GM21576 (cell line): Measurements from ENCODE around the gene ERN1.

ENCODE experiments used
- ATAC-seq: cut with Tn5 transposase; IDR thresholded peaks from one replicate; pipeline ENCODE4 v1.9.1; 2021; ENCODE audit warnings: mild to moderate bottlenecking, moderate library complexity; ENCODE audit not compliant: unreplicated experiment

ERN1 gene

GRCh38 chr17:64064331-64064730 is 65.6 kb downstream of the ERN1 start:
- no peak for ATAC-seq

- no peak for ATAC-seq
Measured at GRCh38 chr17:64063766-64064224, 66.1 kb downstream of the ERN1 start.

GRCh38 chr17:64063088-64063487 is 66.9 kb downstream of the ERN1 start:
- no peak for ATAC-seq

DNA sequence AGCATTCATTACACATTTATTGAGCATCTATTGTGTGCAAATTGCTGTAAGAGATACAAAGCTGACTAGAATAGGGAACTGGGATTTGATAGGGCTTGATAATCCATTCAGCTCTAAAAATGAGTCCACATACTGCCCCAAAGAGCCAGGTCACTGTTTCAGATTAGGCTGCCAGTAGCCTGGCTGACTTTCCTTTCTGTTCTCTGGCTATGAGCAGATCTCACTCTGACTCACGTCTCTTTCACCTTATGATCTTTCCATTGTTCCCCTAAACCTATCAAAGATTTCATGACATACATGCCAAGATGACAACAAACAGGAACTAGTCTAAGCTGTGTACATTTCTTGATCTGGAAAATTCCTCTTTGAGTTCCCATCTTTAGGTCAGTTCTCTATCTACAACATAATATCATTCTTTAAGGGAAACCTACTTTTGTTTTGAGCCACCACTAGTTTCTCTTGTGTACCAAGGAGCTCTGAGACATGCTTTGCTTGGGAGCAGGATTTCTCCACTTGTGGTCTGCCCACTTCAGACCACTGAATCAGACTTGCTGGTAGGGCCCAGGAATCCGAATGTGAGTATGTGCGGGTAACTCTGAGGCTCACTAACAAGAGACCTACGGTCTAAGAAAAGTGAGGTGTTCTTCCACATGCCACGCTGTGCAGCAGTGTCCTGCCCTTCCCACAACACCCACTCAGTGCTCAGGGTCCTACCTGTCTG is 68.6 kb downstream of the ERN1 start:
- ATAC-seq = no peak

DNA sequence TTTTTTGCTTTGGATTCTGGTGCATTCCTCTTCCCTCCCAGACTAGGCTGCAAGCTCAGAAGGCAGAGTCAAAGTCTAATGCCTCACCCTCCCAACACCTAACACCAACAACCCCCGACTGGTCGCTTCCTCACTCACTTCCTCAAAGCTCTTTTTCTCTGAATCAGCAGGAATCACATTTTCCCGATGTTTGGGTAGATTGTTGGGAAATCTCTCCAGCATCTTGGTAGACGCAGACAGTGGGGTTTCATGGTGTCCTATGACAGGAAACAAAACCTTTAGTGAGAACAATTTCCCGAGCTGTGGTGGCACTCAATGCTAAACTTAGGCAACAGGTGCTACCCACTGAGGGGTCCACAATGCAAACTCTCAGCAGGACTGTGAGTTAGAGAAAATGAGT is 69.6 kb downstream of the ERN1 start:
- no peak for ATAC-seq

- no peak for ATAC-seq
Measured at GRCh38 chr17:64059756-64060155, 70.2 kb downstream of the ERN1 start.

GRCh38 chr17:64058621-64059020 is 71.3 kb downstream of the ERN1 start:
- ATAC-seq = no peak

GRCh38 chr17:64057701-64058263 is 72.2 kb downstream of the ERN1 start:
- no peak for ATAC-seq

- peak; percentile 64 for ATAC-seq
Measured at GRCh38 chr17:64056269-64057005, 73.5 kb downstream of the ERN1 start.

DNA sequence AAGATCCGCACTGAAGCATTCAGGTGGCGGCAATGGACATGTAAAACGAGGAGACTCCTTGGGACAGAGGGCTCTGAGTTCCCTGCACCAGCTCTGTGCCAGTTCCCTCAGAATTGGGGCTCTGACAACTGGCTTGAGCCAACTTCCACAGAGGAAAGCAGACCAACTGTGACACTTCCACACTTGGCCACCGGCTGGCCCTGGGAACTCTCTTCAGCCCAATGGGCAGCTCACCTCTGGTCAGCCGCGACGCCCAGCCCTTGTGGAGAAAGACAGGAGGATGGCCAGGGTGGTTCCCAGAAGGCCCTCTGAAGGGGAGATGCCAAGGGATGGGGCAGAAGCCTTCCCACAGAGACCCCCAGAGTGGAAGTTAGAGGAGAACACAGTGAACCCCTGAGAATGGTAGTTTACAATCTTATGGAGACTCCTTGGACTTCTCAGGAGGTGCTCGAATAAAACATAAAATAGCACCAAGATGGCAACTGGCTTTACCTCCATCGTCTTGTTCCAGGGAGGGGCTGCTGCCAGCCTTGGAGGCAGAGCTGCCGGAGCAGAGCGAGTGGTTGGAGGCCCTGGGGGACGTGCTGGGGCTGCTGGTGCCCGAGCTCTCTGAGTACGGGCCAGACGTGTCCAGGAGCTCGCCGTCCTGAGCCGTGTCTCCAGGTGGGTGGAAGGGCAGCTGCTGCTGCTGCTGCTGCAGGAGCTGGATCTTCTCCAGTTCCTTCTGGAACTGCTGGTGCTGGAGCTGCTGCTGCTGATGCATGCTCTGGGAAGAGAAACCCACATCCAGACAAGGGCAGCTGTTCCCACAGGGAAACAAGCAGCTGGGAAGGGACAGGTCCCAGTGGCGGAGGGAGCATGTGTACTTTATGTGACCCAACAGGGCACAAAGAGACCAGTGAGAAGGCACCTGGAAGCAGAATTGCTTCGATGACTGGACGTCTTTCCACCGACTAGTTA is 74.5 kb downstream of the ERN1 start:
- no peak for ATAC-seq

DNA sequence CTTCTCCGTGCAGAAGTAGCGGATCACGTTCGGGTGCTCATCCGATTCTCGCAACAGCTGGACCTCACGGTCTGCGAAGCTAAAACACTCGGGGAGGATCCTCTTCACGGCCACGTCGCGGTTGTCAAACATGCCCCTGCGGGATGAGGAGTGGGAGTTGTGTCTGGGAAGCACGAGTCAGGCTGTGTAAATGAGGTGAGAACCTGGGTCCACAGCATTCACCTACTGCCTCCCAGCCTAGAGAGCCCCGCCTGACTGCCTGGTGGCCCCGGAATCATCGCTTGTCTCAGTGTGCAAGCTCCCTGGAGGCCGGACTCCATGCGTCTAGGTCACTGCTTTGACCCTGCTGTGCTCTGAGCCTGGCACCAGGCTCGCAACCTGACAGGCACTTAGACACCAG is 75.6 kb downstream of the ERN1 start:
- no peak for ATAC-seq

DNA sequence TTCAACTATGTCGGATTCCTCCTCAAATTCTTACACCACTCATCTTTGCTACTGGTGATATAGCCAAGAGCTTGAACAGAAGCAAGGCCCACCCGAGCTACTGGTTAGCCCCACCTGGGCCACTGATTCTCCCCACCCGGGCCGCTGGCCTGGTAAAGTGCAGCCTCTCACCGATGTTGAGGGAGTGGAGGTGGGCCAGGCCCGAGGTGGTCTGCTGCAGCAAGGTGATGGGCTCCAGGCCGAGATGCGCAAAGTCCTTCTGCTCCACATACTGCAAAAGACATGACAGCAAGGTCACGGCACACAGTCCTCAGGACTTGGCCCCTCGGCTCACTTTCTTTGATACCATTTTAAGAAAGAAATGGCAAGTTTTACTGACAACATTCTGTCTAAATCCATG is 76.8 kb downstream of the ERN1 start:
- no peak for ATAC-seq

- no peak for ATAC-seq
Measured at GRCh38 chr17:64051153-64051552, 78.8 kb downstream of the ERN1 start.

DNA sequence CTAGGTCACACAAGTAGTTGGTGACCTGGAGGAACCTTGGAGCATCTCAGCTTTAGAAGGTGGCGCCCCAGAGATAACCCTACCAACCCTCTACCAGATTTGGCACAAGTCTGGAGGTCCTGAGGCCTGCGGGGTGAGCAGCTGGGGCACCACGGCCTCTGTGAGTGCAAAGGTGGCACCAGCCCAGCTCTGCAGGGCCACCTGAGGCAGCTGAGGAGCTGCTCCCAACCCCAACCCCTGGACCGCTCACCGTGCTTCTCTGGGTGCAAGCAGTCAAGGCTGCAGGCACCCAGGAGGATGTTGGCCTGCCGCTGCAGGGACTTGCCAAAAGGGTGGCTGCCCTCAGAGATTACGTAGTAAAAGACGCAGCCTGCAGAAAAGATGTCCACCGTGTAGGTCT is 81.1 kb downstream of the ERN1 start:
- no peak for ATAC-seq

DNA sequence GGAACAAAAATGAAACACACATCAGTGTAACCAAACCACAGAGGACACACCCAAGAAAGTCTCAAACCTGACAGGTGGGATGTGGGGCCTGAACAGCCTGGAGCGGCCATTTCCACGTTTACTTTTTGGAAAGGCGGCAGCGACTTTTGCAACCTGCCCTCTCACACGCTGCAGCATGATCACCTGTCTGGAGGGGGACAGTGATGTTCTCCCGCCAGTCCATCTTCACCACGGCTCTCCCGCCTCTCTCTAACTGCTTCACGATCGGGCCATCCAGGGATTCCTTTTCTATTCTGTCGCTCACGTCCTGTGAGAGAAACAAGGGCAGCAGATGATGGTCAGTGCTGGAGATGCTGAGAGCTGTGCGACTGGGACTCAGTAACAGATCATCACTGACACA is 84.8 kb downstream of the ERN1 start:
- ATAC-seq = no peak

- ATAC-seq = no peak
Measured at GRCh38 chr17:64042700-64043485, 87.1 kb downstream of the ERN1 start.

GRCh38 chr17:64041912-64042311 is 88.0 kb downstream of the ERN1 start:
- no peak for ATAC-seq

DNA sequence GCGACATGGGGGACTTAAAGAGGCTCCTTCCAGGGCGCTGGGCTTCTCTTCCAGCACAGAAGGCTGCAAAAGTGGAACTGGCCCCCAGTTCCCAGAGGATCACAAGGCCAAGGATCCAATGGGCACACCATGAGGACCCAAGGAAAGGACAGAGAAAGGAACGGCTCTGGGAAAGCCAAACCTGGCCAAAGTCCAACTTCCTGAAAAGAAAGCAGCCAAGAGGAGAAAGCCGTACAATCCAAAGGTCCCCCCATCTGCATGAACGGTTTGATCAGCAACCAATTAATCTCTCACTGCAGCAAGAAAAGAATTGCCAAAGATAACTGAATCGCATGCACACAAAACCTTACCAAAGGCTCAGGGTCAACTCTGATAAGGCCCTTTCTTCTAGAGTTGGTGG is 89.7 kb downstream of the ERN1 start:
- ATAC-seq = no peak

DNA sequence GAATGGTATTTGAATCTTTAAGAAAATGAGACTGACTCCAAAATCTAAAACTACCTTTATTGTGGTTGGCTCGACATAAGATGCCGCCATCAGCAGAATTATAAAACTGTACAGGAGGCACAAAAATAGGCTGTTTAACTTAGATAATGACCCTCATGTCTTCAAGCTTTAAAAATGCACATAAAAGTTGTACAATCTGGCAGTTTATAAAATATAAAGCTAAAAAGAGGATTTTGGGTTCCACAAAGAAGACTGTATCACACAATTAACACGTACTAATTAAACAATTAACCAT is 90.9 kb downstream of the ERN1 start:
- no peak for ATAC-seq

DNA sequence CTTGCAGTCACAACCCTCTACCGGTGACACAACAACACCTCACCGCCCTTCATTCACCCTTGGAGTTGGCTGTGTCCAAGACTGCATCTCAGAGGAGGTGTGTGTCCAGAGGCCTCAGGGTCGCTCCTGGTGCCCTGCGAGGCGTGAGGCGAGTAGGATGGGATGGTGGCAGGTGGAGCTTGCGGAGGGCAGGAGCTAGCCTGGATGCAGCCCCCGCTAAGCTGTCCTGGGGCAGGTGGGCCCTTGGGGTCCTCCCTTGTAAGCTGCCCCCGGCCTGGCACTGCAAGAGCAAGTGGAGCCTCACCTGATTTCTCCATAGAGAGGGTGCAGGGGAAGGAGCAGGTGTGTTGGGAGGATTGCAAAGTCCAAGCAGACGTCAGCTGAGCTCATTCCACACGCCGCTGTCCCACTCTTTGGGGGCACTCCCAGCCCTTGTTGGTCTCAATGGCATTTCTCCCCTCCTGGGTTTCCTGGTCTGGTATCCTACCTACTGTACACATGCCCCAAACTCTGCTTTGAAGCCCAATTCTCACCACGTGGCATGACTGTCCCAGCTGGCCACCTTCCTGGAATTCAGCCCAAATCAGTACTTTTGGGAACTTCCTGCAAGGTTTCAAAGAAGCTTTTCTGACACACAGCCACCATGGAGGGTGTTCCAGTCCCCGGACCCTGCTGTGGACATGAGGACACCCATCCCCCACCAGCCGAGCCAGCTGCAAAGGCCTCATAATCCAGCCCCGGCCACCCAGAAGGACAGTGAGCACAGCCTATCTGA is 91.4 kb downstream of the ERN1 start:
- ATAC-seq = no peak
